Measurements from ENCODE around the gene IFNG-AS1. TPM values are rescaled to one million over a fixed set of nuclear protein-coding genes. Genes with fewer than 3 reads are reported as not detected.

IFNG-AS1 gene
- polyA plus RNA-seq, 2 donors = not detected

DNA sequence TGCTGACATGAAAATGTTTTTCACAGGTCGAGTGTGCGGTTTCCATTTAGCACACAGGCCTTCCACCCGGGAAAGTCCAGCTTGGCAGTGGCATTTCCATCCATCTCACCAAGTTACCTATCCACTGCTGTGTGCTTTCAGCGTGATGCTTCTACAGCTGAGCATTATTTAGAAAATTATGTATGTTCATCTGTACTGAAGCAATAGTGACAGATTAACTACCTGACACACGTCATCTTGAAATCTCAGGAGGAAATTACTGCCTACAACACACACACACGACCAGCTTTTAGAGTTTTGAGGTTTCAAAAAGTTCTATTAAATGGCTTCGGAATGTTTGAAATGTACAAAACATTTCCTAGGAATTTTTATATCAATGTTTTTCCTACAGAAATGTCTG lies 39.4 kb downstream of the IFNG-AS1 start:
- Histone ChIP-seq H3K27me3 (ENCODE audit: control insufficient read depth in 1 of 2, insufficient read depth in 2 of 2, low read length in 2 of 2) (no peaks in the 10 kb centered on the region), H3K27ac (ENCODE audit: low read depth in 2 of 2, low read length in 1 of 2) (no peak overlapping the region), H3K36me3 (ENCODE audit: control insufficient read depth in 2 of 2, insufficient read depth in 2 of 2, low read length in 1 of 2) (no peaks in the 10 kb centered on the region), H3K4me1 (ENCODE audit: control insufficient read depth in 2 of 2, insufficient read depth in 2 of 2, low read length in 1 of 2) (no peaks in the 10 kb centered on the region), H3K4me3 (ENCODE audit: low read depth in 1 of 2, low read length in 2 of 2) (no peak overlapping the region), H3K9me3 (ENCODE audit: control insufficient read depth in 2 of 2, insufficient read depth in 1 of 2, low read depth in 1 of 2, low read length in 1 of 2) (no peaks in the 10 kb centered on the region)
- 81 to 89% methylated on average over 7 of the region's 7 CpGs for WGBS, 2 donors

DNA sequence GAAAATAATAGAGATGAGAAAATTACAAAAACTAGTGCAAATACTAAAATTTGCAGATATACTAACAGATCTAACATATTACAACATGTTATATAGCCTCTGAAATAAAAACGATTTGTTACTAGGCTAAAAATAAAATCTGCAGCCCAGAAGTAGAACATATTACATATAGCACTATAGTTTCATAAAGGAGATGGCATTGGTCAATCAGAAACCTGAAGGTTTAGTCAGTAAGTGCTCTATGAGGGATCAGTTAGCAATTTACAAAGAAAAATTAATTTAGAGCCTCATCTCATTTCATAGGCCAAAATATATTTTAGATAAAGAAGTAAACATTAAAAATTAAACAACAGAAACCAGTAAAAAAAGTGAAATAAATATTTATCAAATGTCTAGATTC lies 41.0 kb downstream of the IFNG-AS1 start:
- H3K9me3 ChIP-seq (ENCODE audit: control insufficient read depth in 2 of 2, insufficient read depth in 1 of 2, low read depth in 1 of 2, low read length in 1 of 2) = no peaks in the 10 kb centered on the region
- H3K36me3 ChIP-seq (ENCODE audit: control insufficient read depth in 2 of 2, insufficient read depth in 2 of 2, low read length in 1 of 2) = no peaks in the 10 kb centered on the region
- no peak overlapping the region for H3K27ac ChIP-seq (ENCODE audit: low read depth in 2 of 2, low read length in 1 of 2)
- WGBS, 2 donors = 60 to 63% methylated on average over 1 of the region's 1 CpG
- no peaks in the 10 kb centered on the region for H3K27me3 ChIP-seq (ENCODE audit: control insufficient read depth in 1 of 2, insufficient read depth in 2 of 2, low read length in 2 of 2)
- H3K4me3 ChIP-seq (ENCODE audit: low read depth in 1 of 2, low read length in 2 of 2) = no peak overlapping the region
- no peaks in the 10 kb centered on the region for H3K4me1 ChIP-seq (ENCODE audit: control insufficient read depth in 2 of 2, insufficient read depth in 2 of 2, low read length in 1 of 2)

DNA sequence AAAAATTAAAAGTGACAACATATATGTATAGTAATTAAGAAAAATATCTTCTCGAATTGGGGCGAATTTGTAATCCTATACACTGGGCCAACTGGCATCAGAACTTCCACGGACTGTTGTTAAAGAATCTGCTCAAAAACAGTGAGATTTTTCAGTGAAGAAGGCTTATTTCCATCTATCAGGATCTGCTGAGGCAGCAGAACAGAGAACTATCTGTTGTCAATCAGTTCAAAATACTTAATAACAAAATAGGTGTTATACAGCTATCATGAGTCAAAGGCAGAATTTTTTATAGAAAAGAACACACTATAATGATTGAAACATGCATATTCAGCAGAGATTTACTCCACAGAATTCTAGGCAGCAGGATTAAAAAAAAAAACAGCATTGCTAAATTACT lies 41.9 kb downstream of the IFNG-AS1 start:
- WGBS, 2 donors = 89 to 93% methylated on average over 3 of the region's 3 CpGs
- Histone ChIP-seq H3K4me1 (ENCODE audit: control insufficient read depth in 2 of 2, insufficient read depth in 2 of 2, low read length in 1 of 2) (no peaks in the 10 kb centered on the region), H3K36me3 (ENCODE audit: control insufficient read depth in 2 of 2, insufficient read depth in 2 of 2, low read length in 1 of 2) (no peaks in the 10 kb centered on the region), H3K4me3 (ENCODE audit: low read depth in 1 of 2, low read length in 2 of 2) (no peak overlapping the region), H3K27ac (ENCODE audit: low read depth in 2 of 2, low read length in 1 of 2) (no peak overlapping the region), H3K9me3 (ENCODE audit: control insufficient read depth in 2 of 2, insufficient read depth in 1 of 2, low read depth in 1 of 2, low read length in 1 of 2) (no peaks in the 10 kb centered on the region), H3K27me3 (ENCODE audit: control insufficient read depth in 1 of 2, insufficient read depth in 2 of 2, low read length in 2 of 2) (no peaks in the 10 kb centered on the region)

GRCh38 chr12:68031881-68032739 lies 42.9 kb downstream of the IFNG-AS1 start:
- H3K27me3 ChIP-seq (ENCODE audit: control insufficient read depth in 1 of 2, insufficient read depth in 2 of 2, low read length in 2 of 2) = no peaks in the 10 kb centered on the region
- no peaks in the 10 kb centered on the region for H3K36me3 ChIP-seq (ENCODE audit: control insufficient read depth in 2 of 2, insufficient read depth in 2 of 2, low read length in 1 of 2)

DNA sequence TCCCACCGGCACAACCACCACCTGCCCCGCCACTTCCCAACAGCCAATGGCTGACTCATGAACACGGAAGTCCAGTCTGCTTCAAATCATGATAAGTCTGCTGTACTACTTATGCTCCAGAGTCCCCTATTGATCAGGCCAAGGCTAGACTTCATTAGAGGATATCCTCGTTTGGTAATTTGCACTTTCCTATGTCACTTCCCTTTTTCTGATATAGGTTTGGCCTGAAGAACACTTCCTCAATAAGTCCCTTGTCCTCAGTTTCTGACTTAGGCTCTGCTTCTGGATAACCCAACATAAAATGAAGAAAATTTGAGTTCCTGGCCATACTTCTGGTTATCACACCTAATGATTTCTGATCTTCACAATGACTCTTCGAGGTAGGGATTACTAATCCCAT lies 45.3 kb downstream of the IFNG-AS1 start:
- no peak overlapping the region for H3K4me3 ChIP-seq (ENCODE audit: low read depth in 1 of 2, low read length in 2 of 2)
- no peaks in the 10 kb centered on the region for H3K36me3 ChIP-seq (ENCODE audit: control insufficient read depth in 2 of 2, insufficient read depth in 2 of 2, low read length in 1 of 2)
- no peaks in the 10 kb centered on the region for H3K4me1 ChIP-seq (ENCODE audit: control insufficient read depth in 2 of 2, insufficient read depth in 2 of 2, low read length in 1 of 2)
- no peaks in the 10 kb centered on the region for H3K9me3 ChIP-seq (ENCODE audit: control insufficient read depth in 2 of 2, insufficient read depth in 1 of 2, low read depth in 1 of 2, low read length in 1 of 2)
- H3K27ac ChIP-seq (ENCODE audit: low read depth in 2 of 2, low read length in 1 of 2) = no peak overlapping the region
- WGBS, 2 donors = 74 to 79% methylated on average over 5 of the region's 5 CpGs
- no peaks in the 10 kb centered on the region for H3K27me3 ChIP-seq (ENCODE audit: control insufficient read depth in 1 of 2, insufficient read depth in 2 of 2, low read length in 2 of 2)

More at GRCh38 chr12:68031881-68032739, 42.9 kb downstream of the IFNG-AS1 start:
- H3K4me3 ChIP-seq (ENCODE audit: low read depth in 1 of 2, low read length in 2 of 2) = no peak overlapping the region
- H3K27ac ChIP-seq (ENCODE audit: low read depth in 2 of 2, low read length in 1 of 2) = no peak overlapping the region
- WGBS, 2 donors = 66% methylated on average over 9 of the region's 9 CpGs
- no peaks in the 10 kb centered on the region for H3K4me1 ChIP-seq (ENCODE audit: control insufficient read depth in 2 of 2, insufficient read depth in 2 of 2, low read length in 1 of 2)
- no peaks in the 10 kb centered on the region for H3K9me3 ChIP-seq (ENCODE audit: control insufficient read depth in 2 of 2, insufficient read depth in 1 of 2, low read depth in 1 of 2, low read length in 1 of 2)

DNA sequence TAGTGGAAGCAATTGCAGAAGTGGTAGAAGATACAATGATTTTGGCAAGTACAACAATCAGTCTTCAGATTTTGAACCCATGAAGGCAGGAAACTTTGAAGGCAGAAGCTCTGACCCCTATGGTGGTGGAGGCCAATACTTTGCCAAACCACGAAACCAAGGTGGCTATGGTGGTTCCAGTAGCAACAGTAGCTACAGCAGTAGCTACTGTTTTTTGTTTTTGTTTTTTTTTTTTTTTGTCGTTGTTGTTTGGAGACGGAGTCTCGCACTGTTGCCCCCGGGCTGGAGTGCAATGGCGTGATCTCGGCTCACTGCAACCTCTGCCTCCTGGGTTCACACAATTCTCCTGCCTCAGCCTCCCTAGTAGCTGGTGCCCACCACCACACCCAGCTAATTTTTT lies 47.4 kb downstream of the IFNG-AS1 start:
- no peaks in the 10 kb centered on the region for H3K9me3 ChIP-seq (ENCODE audit: control insufficient read depth in 2 of 2, insufficient read depth in 1 of 2, low read depth in 1 of 2, low read length in 1 of 2)

GRCh38 chr12:68037616-68038255 lies 48.5 kb downstream of the IFNG-AS1 start:
- no peaks in the 10 kb centered on the region for H3K27me3 ChIP-seq (ENCODE audit: control insufficient read depth in 1 of 2, insufficient read depth in 2 of 2, low read length in 2 of 2)
- H3K36me3 ChIP-seq (ENCODE audit: control insufficient read depth in 2 of 2, insufficient read depth in 2 of 2, low read length in 1 of 2) = no peaks in the 10 kb centered on the region
- peaks cover 0 to 4% of the 10 kb centered on the region in 2 donors for H3K4me1 ChIP-seq (ENCODE audit: control insufficient read depth in 2 of 2, insufficient read depth in 2 of 2, low read length in 1 of 2)
- H3K4me3 ChIP-seq (ENCODE audit: low read depth in 1 of 2, low read length in 2 of 2) = no peak overlapping the region
- H3K27ac ChIP-seq (ENCODE audit: low read depth in 2 of 2, low read length in 1 of 2) = no peak overlapping the region
- no peaks in the 10 kb centered on the region for H3K9me3 ChIP-seq (ENCODE audit: control insufficient read depth in 2 of 2, insufficient read depth in 1 of 2, low read depth in 1 of 2, low read length in 1 of 2)

More for the DNA sequence above, 47.4 kb downstream of the IFNG-AS1 start:
- Histone ChIP-seq H3K27ac (ENCODE audit: low read depth in 2 of 2, low read length in 1 of 2) (no peak overlapping the region), H3K4me1 (ENCODE audit: control insufficient read depth in 2 of 2, insufficient read depth in 2 of 2, low read length in 1 of 2) (peaks cover 0 to 1% of the 10 kb centered on the region in 2 donors), H3K27me3 (ENCODE audit: control insufficient read depth in 1 of 2, insufficient read depth in 2 of 2, low read length in 2 of 2) (no peaks in the 10 kb centered on the region), H3K36me3 (ENCODE audit: control insufficient read depth in 2 of 2, insufficient read depth in 2 of 2, low read length in 1 of 2) (no peaks in the 10 kb centered on the region), H3K4me3 (ENCODE audit: low read depth in 1 of 2, low read length in 2 of 2) (no peak overlapping the region)
- WGBS, 2 donors = 83 to 89% methylated on average over 7 of the region's 7 CpGs

GRCh38 chr12:68038650-68039049 lies 49.4 kb downstream of the IFNG-AS1 start:
- 68 to 70% methylated on average over 3 of the region's 3 CpGs for WGBS, 2 donors
- no peak overlapping the region for H3K27ac ChIP-seq (ENCODE audit: low read depth in 2 of 2, low read length in 1 of 2)
- H3K4me1 ChIP-seq (ENCODE audit: control insufficient read depth in 2 of 2, insufficient read depth in 2 of 2, low read length in 1 of 2) = peaks cover 0 to 4% of the 10 kb centered on the region in 2 donors

GRCh38 chr12:68040450-68041075 lies 51.3 kb downstream of the IFNG-AS1 start:
- Histone ChIP-seq H3K4me3 (ENCODE audit: low read depth in 1 of 2, low read length in 2 of 2) (no peak overlapping the region), H3K36me3 (ENCODE audit: control insufficient read depth in 2 of 2, insufficient read depth in 2 of 2, low read length in 1 of 2) (no peaks in the 10 kb centered on the region), H3K27me3 (ENCODE audit: control insufficient read depth in 1 of 2, insufficient read depth in 2 of 2, low read length in 2 of 2) (no peaks in the 10 kb centered on the region), H3K9me3 (ENCODE audit: control insufficient read depth in 2 of 2, insufficient read depth in 1 of 2, low read depth in 1 of 2, low read length in 1 of 2) (no peaks in the 10 kb centered on the region), H3K4me1 (ENCODE audit: control insufficient read depth in 2 of 2, insufficient read depth in 2 of 2, low read length in 1 of 2) (peaks cover 0 to 4% of the 10 kb centered on the region in 2 donors), H3K27ac (ENCODE audit: low read depth in 2 of 2, low read length in 1 of 2) (no peak overlapping the region)
- WGBS, 2 donors = 25 to 31% methylated on average over 6 of the region's 6 CpGs

More at GRCh38 chr12:68038650-68039049, 49.4 kb downstream of the IFNG-AS1 start:
- Histone ChIP-seq H3K27me3 (ENCODE audit: control insufficient read depth in 1 of 2, insufficient read depth in 2 of 2, low read length in 2 of 2) (no peaks in the 10 kb centered on the region), H3K9me3 (ENCODE audit: control insufficient read depth in 2 of 2, insufficient read depth in 1 of 2, low read depth in 1 of 2, low read length in 1 of 2) (no peaks in the 10 kb centered on the region), H3K4me3 (ENCODE audit: low read depth in 1 of 2, low read length in 2 of 2) (no peak overlapping the region), H3K36me3 (ENCODE audit: control insufficient read depth in 2 of 2, insufficient read depth in 2 of 2, low read length in 1 of 2) (no peaks in the 10 kb centered on the region)

Measured in esophagus (tissue), 2 donors.